GM23338 (cell line): ENCODE data around the gene RALY. TPM values are rescaled to one million over a fixed set of nuclear protein-coding genes. Genes with fewer than 3 reads are reported as not detected.
A peak's percentile ranks its signal among the peaks of the same experiment; 100 is the strongest.

ENCODE experiments used
- ATAC-seq: fragments of 200-7000 bp; cut with Tn5 transposase; 3 replicates; pipeline ENCODE4 v1.9.1; 2020
- DNase-seq: peaks from one replicate; pipeline ENCODE4 v3.0.0-alpha.2; 2015; ENCODE audit warnings: low spot score
- H2AFZ ChIP-seq: fragments of 200-600 bp; sonication (generic); 2 replicates; pipeline ENCODE4 v1.8.0; 2016; ENCODE audit warnings: antibody characterized with exemption, mild to moderate bottlenecking, moderate library complexity
- H3F3A ChIP-seq: fragments of 200-600 bp; sonication (generic); replicated peaks from 2 replicates; pipeline ENCODE4 v1.8.0; 2017; ENCODE audit warnings: antibody characterized with exemption, mixed run types, low read depth
- H3K27ac ChIP-seq: fragments of 200-600 bp; sonication (generic); 2 replicates; pipeline ENCODE4 v1.6.1; 2016; ENCODE audit warnings: low read depth
- H3K27me3 ChIP-seq: fragments of 200-600 bp; sonication (generic); 2 replicates; pipeline ENCODE4 v1.8.0; 2016; ENCODE audit warnings: mild to moderate bottlenecking, mixed run types, moderate library complexity; ENCODE audit not compliant: insufficient read depth
- H3K36me3 ChIP-seq: fragments of 200-600 bp; sonication (generic); 2 replicates; pipeline ENCODE4 v1.8.0; 2016; ENCODE audit warnings: mild to moderate bottlenecking; ENCODE audit not compliant: insufficient read depth
- H3K4me1 ChIP-seq: fragments of 200-600 bp; sonication (generic); 2 replicates; pipeline ENCODE4 v1.8.0; 2016; ENCODE audit warnings: mild to moderate bottlenecking, moderate library complexity; ENCODE audit not compliant: insufficient read depth
- H3K4me2 ChIP-seq: fragments of 200-600 bp; sonication (generic); 2 replicates; pipeline ENCODE4 v1.7.1; 2017; ENCODE audit warnings: mixed run types
- H3K4me3 ChIP-seq: fragments of 200-600 bp; sonication (generic); 2 replicates; pipeline ENCODE4 v1.6.1; 2016; ENCODE audit warnings: mixed run types
- H3K79me2 ChIP-seq: fragments of 200-600 bp; sonication (generic); replicated peaks from 2 replicates; pipeline ENCODE4 v1.8.0; 2017; ENCODE audit warnings: mild to moderate bottlenecking; ENCODE audit not compliant: insufficient read depth
- H3K9me2 ChIP-seq: fragments of 200-600 bp; sonication (generic); 2 replicates; pipeline ENCODE4 v1.8.0; 2017; ENCODE audit not compliant: insufficient read depth
- H4K20me1 ChIP-seq: fragments of 200-600 bp; sonication (generic); replicated peaks from 2 replicates; pipeline ENCODE4 v1.8.0; 2017; ENCODE audit warnings: mild to moderate bottlenecking; ENCODE audit not compliant: insufficient read depth
- H3K27ac Mint-ChIP-seq: 2 replicates; pipeline ENCODE4 v1.8.0; 2020; ENCODE audit warnings: inconsistent platforms, mild to moderate bottlenecking, moderate library complexity, mixed read lengths
- H3K27me3 Mint-ChIP-seq: 3 replicates; pipeline ENCODE4 v1.8.0; 2022; ENCODE audit warnings: low read depth, mild to moderate bottlenecking, moderate library complexity, mixed read lengths, inconsistent platforms; ENCODE audit not compliant: insufficient read depth, poor library complexity
- H3K36me3 Mint-ChIP-seq: 3 replicates; pipeline ENCODE4 v1.8.0; 2021; ENCODE audit warnings: low read depth, mild to moderate bottlenecking, inconsistent platforms, moderate library complexity, mixed read lengths
- H3K4me1 Mint-ChIP-seq: 3 replicates; pipeline ENCODE4 v1.8.0; 2020; ENCODE audit warnings: mild to moderate bottlenecking, inconsistent platforms, mixed read lengths
- H3K4me3 Mint-ChIP-seq: 3 replicates; pipeline ENCODE4 v1.8.0; 2021; ENCODE audit warnings: moderate library complexity, mild to moderate bottlenecking, inconsistent platforms, mixed read lengths
- H3K9me3 Mint-ChIP-seq: 3 replicates; pipeline ENCODE4 v1.8.0; 2020; ENCODE audit warnings: moderate library complexity, mild to moderate bottlenecking, inconsistent platforms, mixed read lengths
- CREB1 ChIP-seq: fragments of 250-450 bp; sonication (Bioruptor Pico); IDR thresholded peaks from 2 replicates; pipeline ENCODE4 v1.5.0; 2020; ENCODE audit warnings: low read depth, mild to moderate bottlenecking, moderate library complexity
- CTCF ChIP-seq, 2 experiments: fragments of 200-600 bp in 1 of 2; sonication (generic) in 1 of 2; conservative IDR thresholded peaks; 2 replicates each; pipeline versions ENCODE4 v1.5.1 to v1.6.1; 2016 to 2017; ENCODE audit warnings: antibody characterized with exemption in 2 of 2, low read depth in 2 of 2, mild to moderate bottlenecking in 2 of 2, moderate library complexity in 1 of 2
- ETS1 ChIP-seq: IDR thresholded peaks from 2 replicates; pipeline ENCODE4 v1.6.1; 2016; ENCODE audit warnings: antibody characterized with exemption
- EZH2 ChIP-seq: fragments of 200-600 bp; sonication (generic); IDR thresholded peaks from one replicate; pipeline ENCODE4 v1.8.0; 2017; ENCODE audit warnings: antibody characterized with exemption, mild to moderate bottlenecking, low read depth; ENCODE audit not compliant: unreplicated experiment
- EZH2phosphoT487 ChIP-seq: fragments of 200-600 bp; sonication (generic); IDR thresholded peaks from one replicate; pipeline ENCODE4 v1.8.1; 2018; ENCODE audit warnings: antibody characterized with exemption; ENCODE audit not compliant: unreplicated experiment
- JUNB ChIP-seq: IDR thresholded peaks from one replicate; pipeline ENCODE4 v1.6.1; 2016; ENCODE audit warnings: antibody characterized with exemption; ENCODE audit not compliant: unreplicated experiment
- NANOG ChIP-seq: IDR thresholded peaks from 2 replicates; pipeline ENCODE4 v1.6.1; 2016; ENCODE audit warnings: antibody characterized with exemption, borderline replicate concordance
- POLR2AphosphoS5 ChIP-seq: IDR thresholded peaks from 2 replicates; pipeline ENCODE4 v1.6.1; 2016; ENCODE audit warnings: antibody characterized with exemption, low read depth
- REST ChIP-seq: IDR thresholded peaks from one replicate; pipeline ENCODE4 v1.6.1; 2018; ENCODE audit warnings: antibody characterized with exemption; ENCODE audit not compliant: unreplicated experiment
- STAT1 ChIP-seq: IDR thresholded peaks from one replicate; pipeline ENCODE4 v1.6.1; 2016; ENCODE audit warnings: antibody characterized with exemption; ENCODE audit not compliant: unreplicated experiment
- ZNF114 ChIP-seq: fragments of 250-450 bp; sonication (Bioruptor Pico); IDR thresholded peaks from 2 replicates; pipeline ENCODE4 v1.5.0; 2020; ENCODE audit warnings: mild to moderate bottlenecking, moderate library complexity
- ZNF331 ChIP-seq: fragments of 250-450 bp; sonication (Bioruptor Pico); IDR thresholded peaks from 2 replicates; pipeline ENCODE4 v1.5.0; 2020; ENCODE audit warnings: low read depth, mild to moderate bottlenecking, moderate library complexity
- ZNF462 ChIP-seq: fragments of 250-450 bp; sonication (Bioruptor Pico); IDR thresholded peaks from 2 replicates; pipeline ENCODE4 v1.5.0; 2020; ENCODE audit warnings: mild to moderate bottlenecking, moderate library complexity
- polyA plus RNA-seq: library from polyadenylated mRNA; unstranded; fragments of >200 nt; fragmentation: Nextera tagmentation; extraction: Ambion mirVana; gene quantifications from 2 replicates; pipeline ENCODE4 v1.2.1, GENCODE V29; 2016
- total RNA-seq: library from RNA; depleted of rRNA; stranded (reverse); fragments of >200 nt; shearing (Covaris generic); gene quantifications from 2 replicates; pipeline ENCODE4 v1.2.3, GENCODE V29; 2014

RALY gene
- total and polyA plus RNA-seq, 2 experiments from 2014 or later = 144 to 167 TPM

- peaks cover 82% of the 10 kb centered on the region for H3K79me2 ChIP-seq
These were observed 1.5 kb downstream of the RALY start for GRCh38 chr20:33995053-33995831.

More at GRCh38 chr20:33995053-33995831, 1.5 kb downstream of the RALY start:
- ATAC-seq (no peak), DNase-seq (no peak)
- peaks cover 50% of the 10 kb centered on the region for H3K4me1 ChIP-seq
- no peaks in the 10 kb centered on the region; the same call in 1 of the 2 replicates for H3K9me2 ChIP-seq
- H3K4me2 ChIP-seq = peak overlapping the region; percentile 98
- H2AFZ ChIP-seq = no peak overlapping the region
- TF ChIP-seq ZNF462 (CRISPR knock-in tag) (no peak), ZNF114 (CRISPR knock-in tag) (no peak), JUNB (no peak), REST (no peak), CREB1 (CRISPR knock-in tag) (no peak), STAT1 (no peak), NANOG (no peak), ETS1 (no peak), EZH2 (no peak), CTCF (conservative IDR thresholded peaks at IDR 0.05; ENCODE audit: low read depth in 2 of 2) (no peak), ZNF331 (CRISPR knock-in tag) (no peak), POLR2AphosphoS5 (no peak), EZH2phosphoT487 (no peak)
- H3F3A ChIP-seq = 0 out of 2 replicates have a peak, but pooled peaks cover 4% of the 10 kb centered on the region
- Mint-ChIP-seq H3K4me3 (peak overlapping the region; percentile 96), H3K4me1 (peaks cover 51% of the 10 kb centered on the region), H3K36me3 (peaks cover 16% of the 10 kb centered on the region), H3K27ac (peak overlapping the region; percentile 8; the same call in 1 of the 2 replicates), H3K9me3 (no peaks in the 10 kb centered on the region; the same call in 2 of the 3 replicates), H3K27me3 (peaks cover 10% of the 10 kb centered on the region)
- H3K36me3 ChIP-seq = no peaks in the 10 kb centered on the region
- no peak overlapping the region for H3K27ac ChIP-seq
- H3K27me3 ChIP-seq = no peaks in the 10 kb centered on the region
- peak overlapping the region; percentile 100 for H3K4me3 ChIP-seq
- H4K20me1 ChIP-seq = peaks cover 50% of the 10 kb centered on the region
